ENCODE data around the gene ID3.

DNA sequence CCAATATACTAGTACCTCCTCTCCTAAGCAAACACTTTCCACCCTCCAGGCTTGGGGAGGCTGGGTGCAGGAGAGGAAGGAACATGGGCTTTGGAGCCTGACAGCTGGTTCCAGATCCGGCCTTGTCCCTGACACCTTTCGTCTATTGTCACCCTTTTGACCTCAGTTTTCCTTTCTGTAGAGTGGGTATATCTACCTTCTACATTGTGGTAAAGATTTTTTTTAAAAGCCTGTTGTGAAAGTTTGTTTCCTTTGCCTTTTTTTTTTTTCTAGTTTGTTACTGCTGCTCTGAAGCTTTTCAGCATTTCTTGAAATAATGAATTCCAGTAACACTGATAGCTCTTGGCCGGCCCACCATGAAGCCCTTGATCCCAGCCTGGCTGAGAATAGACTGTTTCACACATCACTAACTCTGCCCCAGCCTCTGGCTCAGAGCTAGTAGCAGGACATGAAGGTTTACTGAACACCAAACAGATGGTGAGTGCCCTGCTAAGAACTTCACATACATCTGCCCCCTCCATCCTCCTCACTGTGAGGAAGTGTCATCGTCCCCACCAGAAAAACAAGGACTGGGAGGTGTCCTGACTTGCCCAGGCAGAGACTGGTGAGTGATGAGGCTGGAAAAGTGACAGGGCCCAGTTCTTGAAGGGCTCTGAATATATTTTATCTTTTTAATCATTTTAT lies 33.0 kb upstream of the ID3 start:
- no peak for TF ChIP-seq YY1 (IDR thresholded peaks at IDR 0.05; ENCODE audit: insufficient read depth, insufficient read length)
- no peak for TF ChIP-seq SUZ12 (IDR thresholded peaks at IDR 0.05; ENCODE audit: extremely low read depth, insufficient read depth, insufficient read length)
